Esophagus muscularis mucosa (tissue), 4 donors: ENCODE measurements around the gene TRMT61A. TPM values are rescaled to one million over a fixed set of nuclear protein-coding genes. Genes with fewer than 3 reads are reported as not detected.

Experiments
- DNase-seq: peaks from one replicate; pipeline ENCODE4 v3.0.0-alpha.2; 2017; ENCODE audit errors: extremely low spot score
- H3K27ac ChIP-seq, 4 donors: fragments of 200-600 bp; sonication (generic); replicated peaks in 1 of 4; 1 replicate in 3 of 4; 2 replicates in 1 of 4; pipeline ENCODE4 v1.5.1; 2016 to 2019; ENCODE audit warnings: mild to moderate bottlenecking in 1 of 4
- H3K27me3 ChIP-seq, 4 donors: fragments of 200-600 bp; sonication (generic); one replicate each; pipeline versions ENCODE4 v1.5.1 to v1.6.0; 2016 to 2019
- H3K36me3 ChIP-seq, 4 donors: fragments of 200-600 bp; sonication (generic); one replicate each; pipeline ENCODE4 v1.5.1; 2016 to 2019
- H3K4me1 ChIP-seq, 4 donors: fragments of 200-600 bp; sonication (generic); one replicate each; pipeline ENCODE4 v1.5.1; 2016 to 2019
- H3K4me3 ChIP-seq, 4 donors: fragments of 200-600 bp; sonication (generic); 1 replicate in 2 of 4; 2 replicates in 2 of 4; pipeline ENCODE4 v1.5.1; 2016 to 2019; ENCODE audit warnings: mild to moderate bottlenecking in 4 of 4, moderate library complexity in 1 of 4
- H3K9me3 ChIP-seq, 4 donors: fragments of 200-600 bp; sonication (generic); 1 replicate in 3 of 4; 2 replicates in 1 of 4; pipeline ENCODE4 v1.5.1; 2016 to 2019
- CTCF ChIP-seq, 3 experiments: fragments of 200-600 bp in 2 of 3; fragments of 450-650 bp in 1 of 3; sonication (generic) in 2 of 3; IDR thresholded peaks; one replicate each; pipeline ENCODE4 v1.5.1; 2017 to 2019; ENCODE audit warnings: antibody characterized with exemption in 3 of 3, mild to moderate bottlenecking in 2 of 3, moderate library complexity in 1 of 3
- EP300 ChIP-seq: sonication (generic); formaldehyde crosslinking; IDR thresholded peaks from one replicate; pipeline ENCODE4 v1.6.1; 2017; ENCODE audit warnings: antibody characterized with exemption
- POLR2A ChIP-seq: fragments of 450-650 bp; IDR thresholded peaks from one replicate; pipeline ENCODE4 v1.6.1; 2017; ENCODE audit warnings: antibody characterized with exemption, moderate library complexity, mild to moderate bottlenecking, low read depth
- POLR2AphosphoS5 ChIP-seq, 2 donors: sonication (generic); formaldehyde crosslinking; IDR thresholded peaks; one replicate each; pipeline ENCODE4 v1.6.1; 2017; ENCODE audit warnings: antibody characterized with exemption in 2 of 2
- WGBS: methylation state at CpG from one replicate; pipeline ENCODE4 v1.1.5; 2018; 5-methylcytosine and 5-hydroxymethylcytosine counted together
- intact Hi-C: fragments of 100-400 bp; cut with DNase I; formaldehyde crosslinking; loops from one replicate; pipeline ENCODE4 v1.15.1; 2023
- total RNA-seq, 4 donors: library from RNA; depleted of rRNA; stranded (reverse); fragments of >200 nt; gene quantifications; one replicate each; pipeline versions ENCODE4 v1.1.0 to v1.2.1, GENCODE V29; 2016

The TRMT61A gene
- total RNA-seq, 4 donors from 2014 or later: 28.7 to 50.0 (median 35.2) TPM

GRCh38 chr14:103550451-103551337 is 21.7 kb downstream of the TRMT61A start:
- peak overlapping the region; percentile 94 to 98 (median 96) for H3K27ac ChIP-seq
- no peak for DNase-seq
- WGBS: 32% methylated on average over 17 of the region's 22 CpGs
- peaks cover 54 to 99% (median 97%) of the 10 kb centered on the region in 4 donors for H3K4me1 ChIP-seq
- H3K36me3 ChIP-seq: peaks cover 0 to 4% (median 0%) of the 10 kb centered on the region in 4 donors
- peaks cover 0 to 2% (median 0%) of the 10 kb centered on the region in 4 donors for H3K27me3 ChIP-seq
- intact Hi-C loops: no loop called here
- peak overlapping the region; percentile 28 to 60 (median 49) for H3K4me3 ChIP-seq
- TF ChIP-seq POLR2A (no peak), POLR2AphosphoS5 (IDR thresholded peaks at IDR 0.05) (no peak), EP300 (no peak), CTCF (IDR thresholded peaks at IDR 0.05) (no peak)
- no peaks in the 10 kb centered on the region for H3K9me3 ChIP-seq

- TF ChIP-seq EP300: no peak
- peak; percentile 59 for TF ChIP-seq POLR2A
- TF ChIP-seq POLR2AphosphoS5 (IDR thresholded peaks at IDR 0.05): peak; percentile 90 to 95
- Histone ChIP-seq H3K4me3 (peak overlapping the region; percentile 28 to 60 (median 49)), H3K27me3 (peaks cover 0 to 2% (median 0%) of the 10 kb centered on the region in 4 donors), H3K27ac (peak overlapping the region; percentile 94 to 98 (median 96)), H3K4me1 (peaks cover 52 to 99% (median 97%) of the 10 kb centered on the region in 4 donors), H3K9me3 (no peaks in the 10 kb centered on the region), H3K36me3 (peaks cover 0 to 4% (median 0%) of the 10 kb centered on the region in 4 donors)
- no peak for DNase-seq
- WGBS: 61% methylated on average over 15 of the region's 17 CpGs
- intact Hi-C loops: no loop called here
Observed at GRCh38 chr14:103551338-103551762, 22.4 kb downstream of the TRMT61A start.

GRCh38 chr14:103552011-103552845 is 23.2 kb downstream of the TRMT61A start:
- H3K27me3 ChIP-seq: peaks cover 0 to 2% (median 0%) of the 10 kb centered on the region in 4 donors
- DNase-seq: no peak
- H3K9me3 ChIP-seq: no peaks in the 10 kb centered on the region
- peaks cover 54 to 99% (median 97%) of the 10 kb centered on the region in 4 donors for H3K4me1 ChIP-seq
- peaks cover 0 to 4% (median 1%) of the 10 kb centered on the region in 4 donors for H3K36me3 ChIP-seq
- H3K27ac ChIP-seq: peak overlapping the region; percentile 94 to 98 (median 96)
- H3K4me3 ChIP-seq: peak overlapping the region; percentile 28 to 60 (median 49)
- WGBS: 35% methylated on average over 9 of the region's 18 CpGs
- intact Hi-C loops: no loop called here
- TF ChIP-seq CTCF (IDR thresholded peaks at IDR 0.05): no peak
- TF ChIP-seq POLR2A: no peak
- peak; percentile 85 to 88 for TF ChIP-seq POLR2AphosphoS5 (IDR thresholded peaks at IDR 0.05)

- H3K9me3 ChIP-seq: no peaks in the 10 kb centered on the region
- H3K4me3 ChIP-seq: peak overlapping the region in 3 of 4 donors; percentile 44 to 60 (median 54)
- intact Hi-C loops: no loop called here
- peaks cover 0 to 2% (median 0%) of the 10 kb centered on the region in 4 donors for H3K27me3 ChIP-seq
- DNase-seq: no peak
- peak overlapping the region; percentile 94 to 98 (median 96) for H3K27ac ChIP-seq
- peaks cover 60 to 100% (median 98%) of the 10 kb centered on the region in 4 donors for H3K4me1 ChIP-seq
- H3K36me3 ChIP-seq: peaks cover 0 to 7% (median 2%) of the 10 kb centered on the region in 4 donors
- TF ChIP-seq CTCF (IDR thresholded peaks at IDR 0.05) (no peak), POLR2A (no peak), POLR2AphosphoS5 (IDR thresholded peaks at IDR 0.05) (no peak), EP300 (no peak)
- WGBS: 90% methylated on average over 11 of the region's 11 CpGs
Observed at GRCh38 chr14:103552846-103553210, 23.8 kb downstream of the TRMT61A start.
